Loucy (cell line): Measurements from ENCODE around the gene ARHGAP24.

Experiments
- H2AFZ ChIP-seq: fragments of 200-600 bp; sonication (generic); 2 replicates; pipeline ENCODE4 v1.6.0; 2016; ENCODE audit warnings: antibody characterized with exemption, mild to moderate bottlenecking, low read length, moderate library complexity
- H3F3A ChIP-seq: fragments of 200-600 bp; 2 replicates; pipeline ENCODE4 v1.6.0; 2016; ENCODE audit warnings: antibody characterized with exemption, low read depth, mild to moderate bottlenecking
- H3K27me3 ChIP-seq: fragments of 200-600 bp; sonication (generic); 2 replicates; pipeline ENCODE4 v1.6.1; 2014; ENCODE audit warnings: low read length, mild to moderate bottlenecking; ENCODE audit not compliant: insufficient read depth, poor library complexity, severe bottlenecking
- H3K36me3 ChIP-seq: fragments of 200-600 bp; sonication (generic); 2 replicates; pipeline ENCODE4 v1.6.1; 2016; ENCODE audit warnings: low read length; ENCODE audit not compliant: insufficient read depth
- H3K4me1 ChIP-seq: fragments of 200-600 bp; sonication (generic); 2 replicates; pipeline ENCODE4 v1.5.1; 2014; ENCODE audit warnings: low read length, mild to moderate bottlenecking; ENCODE audit not compliant: insufficient read depth, poor library complexity, severe bottlenecking
- H3K4me2 ChIP-seq: fragments of 200-600 bp; sonication (generic); 2 replicates; pipeline ENCODE4 v1.6.0; 2014; ENCODE audit warnings: antibody characterized with exemption, low read length, low read depth, mild to moderate bottlenecking; ENCODE audit not compliant: poor library complexity, severe bottlenecking
- H3K4me3 ChIP-seq: fragments of 200-600 bp; sonication (generic); 2 replicates; pipeline ENCODE4 v1.5.1; 2014; ENCODE audit warnings: low read length, mild to moderate bottlenecking, mixed read lengths; ENCODE audit not compliant: poor library complexity, severe bottlenecking
- H3K79me2 ChIP-seq: fragments of 200-600 bp; sonication (generic); 2 replicates; pipeline ENCODE4 v1.6.1; 2014; ENCODE audit warnings: low read length; ENCODE audit not compliant: insufficient read depth
- H3K9ac ChIP-seq: fragments of 200-600 bp; sonication (generic); 2 replicates; pipeline ENCODE4 v1.6.0; 2014; ENCODE audit warnings: mild to moderate bottlenecking, low read depth, low read length, moderate library complexity; ENCODE audit not compliant: poor library complexity, severe bottlenecking
- H3K9me2 ChIP-seq: fragments of 200-600 bp; sonication (generic); replicated peaks from 2 replicates; pipeline ENCODE4 v1.6.1; 2016; ENCODE audit warnings: low read depth, low read length, mixed read lengths
- H3K9me3 ChIP-seq: fragments of 200-600 bp; sonication (generic); 2 replicates; pipeline ENCODE4 v1.6.1; 2014; ENCODE audit warnings: mild to moderate bottlenecking, antibody characterized with exemption, low read length, low read depth; ENCODE audit not compliant: insufficient read depth
- H4K20me1 ChIP-seq: fragments of 200-600 bp; sonication (generic); 2 replicates; pipeline ENCODE4 v1.6.0; 2014; ENCODE audit warnings: antibody characterized with exemption, low read length, mild to moderate bottlenecking; ENCODE audit not compliant: insufficient read depth, poor library complexity, severe bottlenecking
- CTCF ChIP-seq: fragments of 200-600 bp; sonication (generic); conservative IDR thresholded peaks from 2 replicates; pipeline ENCODE4 v1.5.1; 2014; ENCODE audit warnings: mild to moderate bottlenecking, antibody characterized with exemption, low read length
- EZH2phosphoT487 ChIP-seq: fragments of 200-600 bp; IDR thresholded peaks from 2 replicates; pipeline ENCODE4 v1.6.1; 2018; ENCODE audit warnings: antibody characterized with exemption, mild to moderate bottlenecking, moderate library complexity, borderline replicate concordance

The ARHGAP24 gene

GRCh38 chr4:85603437-85604336 lies 128.7 kb downstream of the ARHGAP24 start:
- no peak overlapping the region for H3K9ac ChIP-seq
- H3K4me2 ChIP-seq: no peak overlapping the region
- no peaks in the 10 kb centered on the region for H3K27me3 ChIP-seq
- TF ChIP-seq CTCF (no peak), EZH2phosphoT487 (no peak)
- no peaks in the 10 kb centered on the region for H3K9me3 ChIP-seq
- no peaks in the 10 kb centered on the region for H3K36me3 ChIP-seq
- H4K20me1 ChIP-seq: no peaks in the 10 kb centered on the region
- no peaks in the 10 kb centered on the region for H3K9me2 ChIP-seq
- H3F3A ChIP-seq: no peaks in the 10 kb centered on the region
- no peak overlapping the region for H3K4me3 ChIP-seq
- H3K4me1 ChIP-seq: no peaks in the 10 kb centered on the region
- H3K79me2 ChIP-seq: no peaks in the 10 kb centered on the region
- no peak overlapping the region for H2AFZ ChIP-seq

- Histone ChIP-seq H3K4me1 (no peaks in the 10 kb centered on the region), H3F3A (no peaks in the 10 kb centered on the region), H4K20me1 (no peaks in the 10 kb centered on the region), H3K4me2 (no peak overlapping the region), H3K27me3 (no peaks in the 10 kb centered on the region), H3K9me2 (no peaks in the 10 kb centered on the region), H3K4me3 (no peak overlapping the region), H2AFZ (no peak overlapping the region), H3K9ac (no peak overlapping the region), H3K79me2 (no peaks in the 10 kb centered on the region), H3K36me3 (no peaks in the 10 kb centered on the region), H3K9me3 (no peaks in the 10 kb centered on the region)
- TF ChIP-seq CTCF (no peak), EZH2phosphoT487 (no peak)
Observed at GRCh38 chr4:85606505-85606904, 131.6 kb downstream of the ARHGAP24 start.

- Histone ChIP-seq H3K9me3 (no peaks in the 10 kb centered on the region), H4K20me1 (no peaks in the 10 kb centered on the region), H3K79me2 (no peaks in the 10 kb centered on the region), H3K9ac (no peak overlapping the region), H3F3A (no peaks in the 10 kb centered on the region), H2AFZ (no peak overlapping the region), H3K36me3 (no peaks in the 10 kb centered on the region), H3K4me1 (no peaks in the 10 kb centered on the region), H3K4me2 (no peak overlapping the region), H3K27me3 (no peaks in the 10 kb centered on the region), H3K9me2 (no peaks in the 10 kb centered on the region), H3K4me3 (no peak overlapping the region)
- TF ChIP-seq CTCF: no peak
- no peak for TF ChIP-seq EZH2phosphoT487
Observed at GRCh38 chr4:85607624-85608023, 132.7 kb downstream of the ARHGAP24 start.
